K562 (cell line): Measurements from ENCODE around the gene FAM240A. TPM values are rescaled to one million over a fixed set of nuclear protein-coding genes. Genes with fewer than 3 reads are reported as not detected.

Experiments used
- ATAC-seq: fragments of 200-7000 bp; cut with Tn5 transposase; 3 replicates; pipeline ENCODE4 v1.9.1; 2020; ENCODE audit warnings: moderate library complexity
- BruUV-seq: library from RNA; stranded (reverse); fragments of 400-500 nt; replicated peaks from 2 replicates; lab custom pipeline; 2021; lab: Mats Ljungman, UMichigan
- CTCF ChIA-PET: fragments of 300-600 bp; formaldehyde crosslinking; extraction: SDS; loops from one replicate; lab custom pipeline; 2021; ENCODE audit warnings: low intra/inter-chr PET ratio; lab: Yijun Ruan, JAX
- POLR2A ChIA-PET: fragments of 300-600, 350-650 bp; sonication (Branson Sonifier 250); formaldehyde crosslinking; extraction: SDS; loops from one replicate; lab custom pipeline; 2021; ENCODE audit warnings: antibody characterized with exemption, inconsistent platforms; lab: Yijun Ruan, JAX
- DNase-seq, 4 experiments: peaks; one replicate each; pipeline versions ENCODE4 v3.0.0 to v3.0.0-alpha.2; 2011 to 2018; ENCODE audit warnings: low spot score in 3 of 4, mixed read lengths in 3 of 4; ENCODE audit errors: extremely low read depth in 1 of 4
- FAIRE-seq: peaks from 2 replicates; lab custom pipeline; 2011; peaks lifted over from hg19 to GRCh38; lab: Jason Lieb, UNC
- H2AFZ ChIP-seq: 2 replicates; pipeline ENCODE4 v1.6.0; 2011; ENCODE audit warnings: low read depth, low read length, control low read depth, inconsistent platforms
- H3K27ac ChIP-seq: fragments of 200-600 bp; 3 replicates; pipeline ENCODE4 v1.8.0; 2011; ENCODE audit warnings: low read depth, mild to moderate bottlenecking, control low read depth, inconsistent platforms, low read length, moderate library complexity, mixed read lengths; ENCODE audit errors: extremely low read depth
- H3K27me3 ChIP-seq, 2 experiments: fragments of 300-600 bp in 1 of 2; 2 replicates in 1 of 2; 3 replicates in 1 of 2; pipeline versions ENCODE4 v1.6.0 to v1.8.0; 2011; ENCODE audit warnings: inconsistent platforms in 2 of 2, low read length in 2 of 2, mild to moderate bottlenecking in 1 of 2, mixed read lengths in 1 of 2, moderate library complexity in 1 of 2; ENCODE audit not compliant: control insufficient read depth in 2 of 2, insufficient read depth in 2 of 2
- H3K36me3 ChIP-seq: fragments of 300-600 bp; 3 replicates; pipeline ENCODE4 v1.8.0; 2011; ENCODE audit warnings: mild to moderate bottlenecking, low read length, inconsistent platforms; ENCODE audit not compliant: control insufficient read depth, insufficient read depth
- H3K4me1 ChIP-seq, 2 experiments: fragments of 200-600 bp in 1 of 2; replicated peaks in 1 of 2; 2 replicates in 1 of 2; 3 replicates in 1 of 2; pipeline versions ENCODE4 v1.5.1 to v1.8.0; 2011; ENCODE audit warnings: inconsistent platforms in 2 of 2, low read length in 2 of 2, mild to moderate bottlenecking in 1 of 2, mixed read lengths in 1 of 2, moderate library complexity in 1 of 2; ENCODE audit not compliant: control insufficient read depth in 2 of 2, insufficient read depth in 2 of 2
- H3K4me2 ChIP-seq: 2 replicates; pipeline ENCODE4 v1.6.1; 2011; ENCODE audit warnings: low read length, control low read depth, inconsistent platforms, mixed read lengths; ENCODE audit not compliant: insufficient read depth
- H3K4me3 ChIP-seq: fragments of 200-600 bp; sonication (generic), shearing (Covaris generic); 2 replicates; pipeline ENCODE4 v1.5.1; 2016; ENCODE audit warnings: control low read depth, inconsistent platforms
- H3K79me2 ChIP-seq: fragments of 200-600 bp; 3 replicates; pipeline ENCODE4 v1.8.0; 2011; ENCODE audit warnings: low read length, inconsistent platforms; ENCODE audit not compliant: control insufficient read depth, insufficient read depth
- H3K9ac ChIP-seq, 2 experiments: 2 replicates each; pipeline versions ENCODE4 v1.6.0 to v1.6.1; 2011; ENCODE audit warnings: low read depth in 2 of 2, low read length in 2 of 2, control low read depth in 1 of 2, inconsistent platforms in 1 of 2, mild to moderate bottlenecking in 1 of 2, mixed read lengths in 1 of 2; ENCODE audit not compliant: insufficient read depth in 1 of 2
- H3K9me1 ChIP-seq: one replicate; pipeline ENCODE4 v1.6.0; 2011; ENCODE audit warnings: inconsistent platforms, mild to moderate bottlenecking, low read length, moderate library complexity; ENCODE audit not compliant: control insufficient read depth, insufficient read depth
- H3K9me3 ChIP-seq: replicated peaks from 2 replicates; pipeline ENCODE4 v1.5.1; 2011; ENCODE audit warnings: low read depth, low read length, inconsistent platforms; ENCODE audit not compliant: control insufficient read depth, insufficient read depth
- H4K20me1 ChIP-seq: replicated peaks from 2 replicates; pipeline ENCODE4 v1.6.1; 2011; ENCODE audit warnings: low read length, inconsistent platforms, mixed read lengths; ENCODE audit not compliant: control insufficient read depth, insufficient read depth
- CREB3 ChIP-seq: fragments of 450-650 bp; conservative IDR thresholded peaks from 2 replicates; pipeline ENCODE4 v1.6.1; 2016; ENCODE audit warnings: missing genetic modification characterization, low read depth, mild to moderate bottlenecking, missing compliant biosample characterization, moderate library complexity
- DACH1 ChIP-seq: fragments of 450-650 bp; IDR thresholded peaks from 2 replicates; pipeline ENCODE4 v1.6.1; 2018; ENCODE audit not compliant: partially characterized antibody
- E2F5 ChIP-seq: sonication (generic); formaldehyde crosslinking; IDR thresholded peaks from 2 replicates; pipeline ENCODE4 v1.8.0; 2022; ENCODE audit warnings: mild to moderate bottlenecking, missing genetic modification reagents
- ETV5 ChIP-seq: sonication (generic); formaldehyde crosslinking; IDR thresholded peaks from 2 replicates; pipeline ENCODE4 v1.4.0; 2020; ENCODE audit warnings: low read depth, mild to moderate bottlenecking, missing genetic modification reagents
- GMEB1 ChIP-seq: fragments of 250-450 bp; sonication (Bioruptor Pico); IDR thresholded peaks from 2 replicates; pipeline ENCODE4 v1.4.0; 2020; ENCODE audit warnings: mild to moderate bottlenecking
- HES1 ChIP-seq: fragments of 450-650 bp; IDR thresholded peaks from 2 replicates; pipeline ENCODE4 v1.6.1; 2016; ENCODE audit warnings: low read depth, mild to moderate bottlenecking, moderate library complexity
- HIVEP1 ChIP-seq: fragments of 250-450 bp; sonication (Bioruptor Pico); IDR thresholded peaks from 2 replicates; pipeline ENCODE4 v1.4.0; 2020; ENCODE audit warnings: mild to moderate bottlenecking
- KDM5B ChIP-seq: fragments of 200-600 bp; sonication (generic); IDR thresholded peaks from 2 replicates; pipeline ENCODE4 v1.6.1; 2012; ENCODE audit warnings: low read depth, mild to moderate bottlenecking, moderate library complexity, low read length, control low read depth, inconsistent platforms; ENCODE audit not compliant: insufficient replicate concordance
- MCM3 ChIP-seq: fragments of 450-650 bp; IDR thresholded peaks from 2 replicates; pipeline ENCODE4 v1.6.1; 2016
- PHF20 ChIP-seq: fragments of 450-650 bp; IDR thresholded peaks from 2 replicates; pipeline ENCODE4 v1.6.1; 2018; ENCODE audit not compliant: partially characterized antibody
- PYGO2 ChIP-seq: fragments of 450-650 bp; IDR thresholded peaks from 2 replicates; pipeline ENCODE4 v1.6.1; 2016; ENCODE audit warnings: mild to moderate bottlenecking, missing genetic modification characterization, moderate library complexity, missing compliant biosample characterization
- RNF219 ChIP-seq: fragments of 250-450 bp; sonication (Bioruptor Pico); IDR thresholded peaks from 2 replicates; pipeline ENCODE4 v1.5.0; 2022; ENCODE audit warnings: mild to moderate bottlenecking
- SMAD2 ChIP-seq: fragments of 150-350 bp; IDR thresholded peaks from 2 replicates; pipeline ENCODE4 v1.6.1; 2014; ENCODE audit warnings: low read depth, mild to moderate bottlenecking, low read length
- SMARCA5 ChIP-seq: fragments of 450-650 bp; IDR thresholded peaks from 2 replicates; pipeline ENCODE4 v1.6.1; 2016
- THRA ChIP-seq: fragments of 450-650 bp; IDR thresholded peaks from 2 replicates; pipeline ENCODE4 v1.6.1; 2017; ENCODE audit warnings: mild to moderate bottlenecking, moderate library complexity
- ZNF764 ChIP-seq: fragments of 250-450 bp; sonication (Bioruptor Pico); IDR thresholded peaks from 2 replicates; pipeline ENCODE4 v1.4.0; 2020; ENCODE audit warnings: low read depth, mild to moderate bottlenecking, moderate library complexity
- WGBS: fragments of 100-300 bp; shearing (Covaris generic); methylation state at CpG from one replicate; pipeline ENCODE4 v1.1.6; 2016; ENCODE audit warnings: low coverage, mixed read lengths; ENCODE audit not compliant: insufficient coverage; ENCODE audit errors: missing lambda C conversion rate; 5-methylcytosine and 5-hydroxymethylcytosine counted together
- in situ Hi-C: fragments of 300-500 bp; cut with MboI; formaldehyde crosslinking; loops from 4 replicates; pipeline ENCODE4 v1.15.0; 2018; ENCODE audit warnings: inconsistent platforms, mixed read lengths
- intact Hi-C: fragments of 100-400 bp; cut with micrococcal nuclease; formaldehyde crosslinking; loops from 2 replicates; pipeline ENCODE4 v1.14.2; 2022
- polyA plus RNA-seq, 8 experiments: library from polyadenylated mRNA; depleted of rRNA in 4 of 8; stranded (reverse) in 5 of 8; unstranded in 3 of 8; fragments of >200 nt; fragmentation: Nextera tagmentation in 2 of 8; fragmentation: Illumina TruSeq in 1 of 8; extraction: Ambion mirVana in 2 of 8; extraction: Trizol in 1 of 8; gene quantifications; 2 replicates each; pipeline versions ENCODE4 v1.2.1 to v1.2.3, GENCODE V29; 2011 to 2014; ENCODE audit warnings: inconsistent platforms in 1 of 8, missing spikeins in 1 of 8
- total RNA-seq, 7 experiments: library from RNA; depleted of rRNA in 6 of 7; stranded (reverse); fragments of >200 nt in 6 of 7; fragmentation: Illumina TruSeq in 2 of 7; extraction: Trizol in 2 of 7; gene quantifications; 2 replicates each; pipeline versions ENCODE4 v1.2.1 to v1.2.3, GENCODE V29; 2011 to 2021; ENCODE audit warnings: low replicate concordance in 1 of 7

FAM240A gene
- total and polyA plus RNA-seq, 9 of the 15 experiments (the other 6 are each of a cell fraction or from before 2014, with no cell fraction given), result not detected

- Histone ChIP-seq H3K9me1 (no peaks in the 10 kb centered on the region), H3K27me3 (peaks cover 13 to 94% of the 10 kb centered on the region in 2 experiments), H2AFZ (no peak overlapping the region), H3K36me3 (no peaks in the 10 kb centered on the region), H3K27ac (no peak overlapping the region), H3K79me2 (no peaks in the 10 kb centered on the region), H3K9me3 (no peaks in the 10 kb centered on the region), H3K4me3 (no peak overlapping the region), H3K4me2 (no peak overlapping the region), H3K4me1 (no peaks in the 10 kb centered on the region), H4K20me1 (peaks cover 28% of the 10 kb centered on the region), H3K9ac (no peak overlapping the region)
- POLR2A ChIA-PET, result interaction anchor here (0.7 kb wide), 2 partner anchors 9 to 17 kb away, joined by 3 to 4 read pairs; no protein-coding TSS in a partner anchor
- WGBS, result 0% methylated on average over 7 of the region's 7 CpGs
- CTCF ChIA-PET, result interaction anchor here (0.5 kb wide), 1 partner anchor 114 kb away, joined by 4 read pairs; no protein-coding TSS in a partner anchor
- FAIRE-seq, result no peak
- BruUV-seq, result no TSS peak
- intact Hi-C loops (no loop called here), in situ Hi-C loops (no loop called here)
- DNase-seq, result no peak
- no peak for ATAC-seq
- TF ChIP-seq ETV5 (CRISPR knock-in tag), result no peak
- TF ChIP-seq THRA, result no peak
- no peak for TF ChIP-seq E2F5 (CRISPR knock-in tag)
- TF ChIP-seq RNF219, result no peak
- no peak for TF ChIP-seq HES1
- TF ChIP-seq CREB3, result no peak
- TF ChIP-seq SMAD2, result no peak
- TF ChIP-seq MCM3, result no peak
- no peak for TF ChIP-seq SMARCA5
- TF ChIP-seq GMEB1 (CRISPR knock-in tag), result no peak
- no peak for TF ChIP-seq ZNF764 (CRISPR knock-in tag)
- no peak for TF ChIP-seq PHF20
- TF ChIP-seq DACH1, result no peak
- no peak for TF ChIP-seq PYGO2 (tag)
- TF ChIP-seq KDM5B, result no peak
- no peak for TF ChIP-seq HIVEP1 (CRISPR knock-in tag)
These were observed 54.1 kb downstream of the FAM240A start for GRCh38 chr3:46666453-46666845.
